Glutamatergic neuron (in vitro differentiated cells): ENCODE measurements around the gene RGS11. TPM values are rescaled to one million over a fixed set of nuclear protein-coding genes. Genes with fewer than 3 reads are reported as not detected.

Experiments
- DNase-seq: peaks from one replicate; pipeline ENCODE4 v3.0.0; 2022
- H3K27ac Mint-ChIP-seq: one replicate; pipeline ENCODE4 v1.8.0; 2020; ENCODE audit warnings: mild to moderate bottlenecking, mixed read lengths, inconsistent platforms; ENCODE audit not compliant: unreplicated experiment
- H3K27me3 Mint-ChIP-seq: one replicate; pipeline ENCODE4 v1.8.0; 2020; ENCODE audit warnings: mild to moderate bottlenecking, moderate library complexity, mixed read lengths, inconsistent platforms; ENCODE audit not compliant: unreplicated experiment
- H3K36me3 Mint-ChIP-seq: one replicate; pipeline ENCODE4 v1.8.0; 2020; ENCODE audit warnings: mild to moderate bottlenecking, mixed read lengths, inconsistent platforms; ENCODE audit not compliant: unreplicated experiment
- H3K4me1 Mint-ChIP-seq: one replicate; pipeline ENCODE4 v1.8.0; 2020; ENCODE audit warnings: mild to moderate bottlenecking, low read depth, mixed read lengths, inconsistent platforms; ENCODE audit not compliant: unreplicated experiment
- H3K4me3 Mint-ChIP-seq: one replicate; pipeline ENCODE4 v1.8.0; 2020; ENCODE audit warnings: mild to moderate bottlenecking, mixed read lengths, inconsistent platforms; ENCODE audit not compliant: unreplicated experiment
- H3K9me3 Mint-ChIP-seq: one replicate; pipeline ENCODE4 v1.8.0; 2020; ENCODE audit warnings: mild to moderate bottlenecking, moderate library complexity, mixed read lengths, inconsistent platforms; ENCODE audit not compliant: unreplicated experiment
- total RNA-seq: library from RNA; stranded (reverse); fragmentation: NEBNext Ultra II Directional; extraction: Animal tissue kit (Norgen Biotek cat#: 25700); gene quantifications from one replicate; pipeline ENCODE4 v1.2.1, GENCODE V29; 2021; ENCODE audit not compliant: unreplicated experiment
- TF ChIP-seq, protein P1 (sequence below): fragments of 200-600 bp; sonication (generic); IDR thresholded peaks from one replicate; pipeline ENCODE4 v1.5.0; 2021; ENCODE audit not compliant: partially characterized antibody, unreplicated experiment

Gene RGS11
- total RNA-seq, 1 donor from 2014 or later: 18.2 TPM

DNA sequence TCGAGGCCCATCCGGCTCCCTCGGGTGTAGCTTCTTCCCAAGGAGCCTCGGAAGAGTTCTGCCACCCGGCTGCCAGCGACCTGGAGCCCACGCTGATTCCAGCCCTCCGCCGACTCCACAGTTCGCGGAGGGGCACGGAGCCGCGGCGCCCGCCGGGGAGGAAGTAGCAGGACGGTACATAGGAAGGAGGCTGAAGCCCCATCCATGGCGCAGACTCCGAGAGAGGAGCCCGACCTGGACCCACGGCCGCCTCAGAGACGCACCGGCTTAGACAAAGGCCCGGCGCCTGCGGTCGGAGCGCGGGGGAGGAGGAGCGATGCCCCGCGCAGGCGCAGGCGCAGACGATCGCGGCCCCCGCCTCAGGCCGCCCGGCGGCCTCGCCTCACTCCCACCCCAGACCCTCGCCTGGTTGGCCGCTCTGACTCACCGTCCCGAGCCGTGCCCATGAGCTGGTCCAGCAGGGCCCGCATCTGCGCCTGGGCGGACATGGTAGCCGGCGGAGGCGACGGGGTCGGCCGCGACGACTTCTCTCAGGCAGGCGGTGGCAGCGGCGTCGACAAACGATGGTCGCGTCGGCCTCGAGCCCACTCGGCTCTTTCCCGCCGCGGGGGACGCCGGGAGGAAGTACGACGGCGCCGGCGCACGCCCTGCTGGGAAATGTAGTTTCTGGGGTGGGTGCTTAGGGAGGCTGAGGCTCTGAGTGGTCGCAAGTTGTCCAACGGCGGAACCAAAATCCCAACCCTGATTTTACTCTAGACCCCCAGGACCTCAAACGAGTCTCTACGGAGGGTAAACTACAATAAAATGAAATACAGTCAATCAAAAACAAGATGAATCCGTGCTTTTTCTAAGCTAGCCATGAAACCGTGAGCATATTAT lies 46.7 kb downstream of the RGS11 start, which contains the start of gene LUC7L:
Gene LUC7L, minus strand, starts transcription at position 598 of the 879 bp plus-strand sequence. Its CDS starts 110 bp downstream, at position 488.
- Mint-ChIP-seq H3K27me3 (peaks cover 2% of the 10 kb centered on the region), H3K4me1 (peaks cover 15% of the 10 kb centered on the region), H3K27ac (peak within 1 kb of the TSS; percentile 96), H3K9me3 (peaks cover 5% of the 10 kb centered on the region), H3K36me3 (no peaks in the 10 kb centered on the region), H3K4me3 (peak within 1 kb of the TSS; percentile 93)
- TF ChIP-seq, protein P1, sequence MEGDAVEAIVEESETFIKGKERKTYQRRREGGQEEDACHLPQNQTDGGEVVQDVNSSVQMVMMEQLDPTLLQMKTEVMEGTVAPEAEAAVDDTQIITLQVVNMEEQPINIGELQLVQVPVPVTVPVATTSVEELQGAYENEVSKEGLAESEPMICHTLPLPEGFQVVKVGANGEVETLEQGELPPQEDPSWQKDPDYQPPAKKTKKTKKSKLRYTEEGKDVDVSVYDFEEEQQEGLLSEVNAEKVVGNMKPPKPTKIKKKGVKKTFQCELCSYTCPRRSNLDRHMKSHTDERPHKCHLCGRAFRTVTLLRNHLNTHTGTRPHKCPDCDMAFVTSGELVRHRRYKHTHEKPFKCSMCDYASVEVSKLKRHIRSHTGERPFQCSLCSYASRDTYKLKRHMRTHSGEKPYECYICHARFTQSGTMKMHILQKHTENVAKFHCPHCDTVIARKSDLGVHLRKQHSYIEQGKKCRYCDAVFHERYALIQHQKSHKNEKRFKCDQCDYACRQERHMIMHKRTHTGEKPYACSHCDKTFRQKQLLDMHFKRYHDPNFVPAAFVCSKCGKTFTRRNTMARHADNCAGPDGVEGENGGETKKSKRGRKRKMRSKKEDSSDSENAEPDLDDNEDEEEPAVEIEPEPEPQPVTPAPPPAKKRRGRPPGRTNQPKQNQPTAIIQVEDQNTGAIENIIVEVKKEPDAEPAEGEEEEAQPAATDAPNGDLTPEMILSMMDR: no peak
- peak; percentile 95 for DNase-seq

DNA sequence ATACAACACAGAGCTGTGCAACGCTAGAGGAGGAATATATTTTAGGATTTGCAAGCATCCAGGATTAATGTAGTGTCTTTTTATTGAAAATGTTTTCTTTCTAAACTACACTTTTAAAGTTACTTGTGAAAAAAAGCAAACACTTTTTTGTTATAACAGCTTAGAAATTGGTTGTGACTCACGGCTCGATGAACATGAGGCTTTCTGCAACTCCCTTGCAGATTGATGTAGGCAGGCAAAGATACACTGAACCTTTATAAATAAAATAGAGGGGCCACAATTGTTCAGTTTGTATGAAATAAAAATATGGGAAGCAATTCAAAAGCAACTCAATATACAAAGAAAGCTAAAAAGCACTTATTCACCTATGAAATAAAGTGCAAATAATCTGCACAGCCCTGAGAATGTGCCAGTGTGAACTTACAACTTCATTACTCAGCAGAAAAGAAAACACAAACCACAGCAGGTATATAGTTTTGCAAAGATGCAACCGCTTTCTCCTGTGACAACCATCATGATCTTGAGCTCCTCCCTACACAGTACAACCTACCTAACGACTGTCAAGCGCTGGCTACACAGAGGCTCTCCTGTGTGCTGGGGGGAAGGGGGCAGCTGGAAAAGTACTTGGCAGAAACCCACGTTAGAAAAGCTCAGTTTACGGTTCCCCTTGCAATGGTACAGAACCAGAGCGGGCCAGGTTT lies 47.4 kb downstream of the RGS11 start:
- Mint-ChIP-seq H3K27me3 (peaks cover 2% of the 10 kb centered on the region), H3K27ac (peak overlapping the region; percentile 96), H3K4me1 (peaks cover 15% of the 10 kb centered on the region), H3K4me3 (peak overlapping the region; percentile 93), H3K9me3 (peaks cover 5% of the 10 kb centered on the region), H3K36me3 (no peaks in the 10 kb centered on the region)
- DNase-seq: no peak
- TF ChIP-seq, protein P1: no peak

DNA sequence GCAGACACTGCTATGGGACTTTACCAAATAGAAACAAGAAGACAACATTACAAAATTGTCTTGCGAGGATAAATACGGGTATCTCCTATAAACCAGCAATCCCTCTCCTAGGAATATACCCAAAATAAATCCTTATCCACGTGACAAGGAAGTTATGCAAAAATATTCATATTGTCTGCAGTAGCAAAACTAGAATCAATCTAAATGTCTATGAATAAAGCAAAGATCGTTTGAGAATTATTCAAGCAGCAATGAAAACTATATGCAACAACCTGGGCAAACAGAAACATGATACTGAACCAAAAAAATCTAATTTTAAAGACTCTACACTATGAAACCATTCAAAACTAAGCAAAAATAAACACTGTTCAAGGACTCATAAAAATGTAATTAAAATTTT lies 55.7 kb downstream of the RGS11 start:
- Mint-ChIP-seq H3K27me3 (no peaks in the 10 kb centered on the region), H3K36me3 (peaks cover 5% of the 10 kb centered on the region), H3K27ac (no peak overlapping the region), H3K4me3 (no peak overlapping the region), H3K9me3 (no peaks in the 10 kb centered on the region), H3K4me1 (no peaks in the 10 kb centered on the region)
- DNase-seq: no peak
- TF ChIP-seq, protein P1: no peak

Other genes starting within 250 kb of the RGS11 start
- gene POLR3K, start 222.3 kb downstream of the RGS11 start, total RNA-seq: 10.2 TPM
- 21.5 TPM for gene SNRNP25, start 222.1 kb downstream of the RGS11 start, total RNA-seq
- gene RHBDF1, start 203.3 kb downstream of the RGS11 start, total RNA-seq: 25.2 TPM
- 24.7 TPM for gene MPG, start 197.7 kb downstream of the RGS11 start, total RNA-seq
- gene NPRL3, start 137.3 kb downstream of the RGS11 start, total RNA-seq: 38.9 TPM
- not detected for gene HBZ, start 123.3 kb downstream of the RGS11 start, total RNA-seq
- not detected for gene HBM, start 110.0 kb downstream of the RGS11 start, total RNA-seq
- not detected for gene HBA2, start 103.1 kb downstream of the RGS11 start, total RNA-seq
- gene HBA1, start 99.3 kb downstream of the RGS11 start, total RNA-seq: 1.5 TPM
- 1.5 TPM for gene HBQ1, start 95.5 kb downstream of the RGS11 start, total RNA-seq
- 213 TPM for gene LUC7L, start 46.5 kb downstream of the RGS11 start, total RNA-seq
- 82.7 TPM for gene FAM234A, start 41.1 kb downstream of the RGS11 start, total RNA-seq
- gene ARHGDIG, start 4.6 kb upstream of the RGS11 start, total RNA-seq: 13.8 TPM
- 11.8 TPM for gene PDIA2, start 7.2 kb upstream of the RGS11 start, total RNA-seq
- gene AXIN1, start 76.8 kb upstream of the RGS11 start, total RNA-seq: 16.4 TPM
- 69.6 TPM for gene MRPL28, start 94.6 kb upstream of the RGS11 start, total RNA-seq
- gene PGAP6, start 106.0 kb upstream of the RGS11 start, total RNA-seq: 54.5 TPM
- 82.6 TPM for gene NME4, start 121.3 kb upstream of the RGS11 start, total RNA-seq
- gene DECR2, start 125.9 kb upstream of the RGS11 start, total RNA-seq: 26.2 TPM
- 103 TPM for gene RAB11FIP3, start 149.7 kb upstream of the RGS11 start, total RNA-seq